Measurements from ENCODE around the gene BASP1. TPM values are rescaled to one million over a fixed set of nuclear protein-coding genes. Genes with fewer than 3 reads are reported as not detected.
"Not testable (repeated sequence)": the region's sequence is repeated elsewhere in the genome, so short reads cannot be mapped to it uniquely, and the experiment has no call there.

Gene BASP1
- total RNA-seq, 3 donors from 2014 or later = 19.9 to 50.1 (median 34.9) TPM

DNA sequence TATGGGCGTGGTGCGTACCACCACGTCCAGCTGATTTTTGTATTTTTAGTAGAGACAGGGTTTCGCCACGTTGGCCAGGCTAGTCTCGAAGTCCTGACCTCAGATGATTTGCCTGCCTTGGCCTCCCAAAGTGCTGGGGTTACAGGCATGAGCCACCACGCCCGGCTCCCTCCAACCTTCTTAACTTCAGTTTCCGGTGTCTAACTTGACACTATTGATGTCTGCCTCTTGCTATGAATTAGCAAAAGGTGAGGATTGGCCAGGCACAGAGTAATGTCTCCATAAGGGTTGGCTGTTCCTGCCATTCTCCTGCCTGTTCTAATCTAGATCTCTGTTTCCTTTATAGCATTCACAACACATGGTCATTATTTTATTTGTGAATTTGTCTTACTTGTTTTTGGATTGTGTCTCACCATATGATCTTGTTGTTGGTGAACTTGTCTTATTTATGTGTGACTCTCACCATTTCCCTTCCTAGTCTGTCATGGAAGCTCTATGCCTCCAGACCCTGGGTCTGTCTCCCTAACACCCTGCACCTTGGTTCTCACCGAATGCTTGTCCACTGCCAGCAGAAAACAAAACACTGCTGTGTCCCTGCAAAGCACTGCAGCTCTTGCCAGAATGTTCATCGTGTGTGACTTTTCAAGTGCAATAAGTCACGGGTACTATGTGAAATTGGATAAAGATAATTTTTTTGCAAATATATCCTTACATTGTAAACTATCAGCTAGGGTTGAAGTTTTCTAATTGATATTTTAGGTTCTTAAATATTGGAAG lies 26.0 kb downstream of the BASP1 start:
- Histone ChIP-seq H3K36me3 (no peaks in the 10 kb centered on the region), H3K4me1 (no peaks in the 10 kb centered on the region), H3K9me3 (no peaks in the 10 kb centered on the region), H3K27ac (no peak overlapping the region), H3K4me3 (no peak overlapping the region), H3K27me3 (no peaks in the 10 kb centered on the region)
- DNase-seq (ENCODE audit: low spot score in 2 of 2) = no peak
- TF ChIP-seq POLR2AphosphoS5 (IDR thresholded peaks at IDR 0.05) (no peak), POLR2A (IDR thresholded peaks at IDR 0.05) (no peak)
- TF ChIP-seq, protein P1, sequence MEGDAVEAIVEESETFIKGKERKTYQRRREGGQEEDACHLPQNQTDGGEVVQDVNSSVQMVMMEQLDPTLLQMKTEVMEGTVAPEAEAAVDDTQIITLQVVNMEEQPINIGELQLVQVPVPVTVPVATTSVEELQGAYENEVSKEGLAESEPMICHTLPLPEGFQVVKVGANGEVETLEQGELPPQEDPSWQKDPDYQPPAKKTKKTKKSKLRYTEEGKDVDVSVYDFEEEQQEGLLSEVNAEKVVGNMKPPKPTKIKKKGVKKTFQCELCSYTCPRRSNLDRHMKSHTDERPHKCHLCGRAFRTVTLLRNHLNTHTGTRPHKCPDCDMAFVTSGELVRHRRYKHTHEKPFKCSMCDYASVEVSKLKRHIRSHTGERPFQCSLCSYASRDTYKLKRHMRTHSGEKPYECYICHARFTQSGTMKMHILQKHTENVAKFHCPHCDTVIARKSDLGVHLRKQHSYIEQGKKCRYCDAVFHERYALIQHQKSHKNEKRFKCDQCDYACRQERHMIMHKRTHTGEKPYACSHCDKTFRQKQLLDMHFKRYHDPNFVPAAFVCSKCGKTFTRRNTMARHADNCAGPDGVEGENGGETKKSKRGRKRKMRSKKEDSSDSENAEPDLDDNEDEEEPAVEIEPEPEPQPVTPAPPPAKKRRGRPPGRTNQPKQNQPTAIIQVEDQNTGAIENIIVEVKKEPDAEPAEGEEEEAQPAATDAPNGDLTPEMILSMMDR (IDR thresholded peaks at IDR 0.05) = no peak
- intact Hi-C loops (cut with DNase I; ENCODE audit: low total_unique reads) = loop anchor here (5.0 kb wide), 1 partner anchor 731 kb away; no protein-coding TSS in a partner anchor

DNA sequence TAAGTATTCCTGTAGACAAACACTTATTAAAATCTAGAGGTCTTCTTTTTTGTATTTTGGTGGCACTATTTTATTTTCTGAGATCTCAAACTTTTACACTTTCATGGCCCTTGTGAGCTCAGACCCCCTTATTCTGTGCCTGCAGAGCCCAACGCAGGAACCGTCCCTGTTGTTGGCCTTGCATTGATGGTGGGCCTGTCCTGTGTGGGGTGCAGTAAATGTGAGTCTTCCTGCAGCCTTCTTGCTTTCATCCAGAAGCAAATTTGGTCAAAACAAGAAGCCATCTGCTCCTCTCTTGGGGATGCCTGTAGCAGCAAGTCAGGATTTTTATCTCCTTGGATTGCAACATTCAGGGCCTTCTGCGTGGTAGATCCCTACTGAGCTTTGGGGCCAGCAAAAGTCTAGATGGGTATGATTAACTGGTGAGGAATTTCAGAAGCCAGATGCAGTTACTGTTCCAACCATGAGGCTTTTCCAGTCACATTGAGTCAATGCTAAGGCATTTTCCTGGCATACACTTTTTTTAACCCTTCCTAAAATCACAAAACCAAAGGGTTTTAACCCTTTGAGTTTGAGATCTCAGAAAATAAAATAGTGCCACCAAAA lies 31.7 kb downstream of the BASP1 start:
- Histone ChIP-seq H3K36me3 (no peaks in the 10 kb centered on the region), H3K4me3 (no peak overlapping the region), H3K9me3 (no peaks in the 10 kb centered on the region), H3K4me1 (no peaks in the 10 kb centered on the region), H3K27ac (no peak overlapping the region), H3K27me3 (no peaks in the 10 kb centered on the region)
- intact Hi-C loops (cut with DNase I; ENCODE audit: low total_unique reads) = no loop called here
- TF ChIP-seq POLR2AphosphoS5 (IDR thresholded peaks at IDR 0.05) (no peak), POLR2A (IDR thresholded peaks at IDR 0.05) (no peak)
- TF ChIP-seq, protein P1 (IDR thresholded peaks at IDR 0.05) = no peak
- no peak for DNase-seq (ENCODE audit: low spot score in 2 of 2)

DNA sequence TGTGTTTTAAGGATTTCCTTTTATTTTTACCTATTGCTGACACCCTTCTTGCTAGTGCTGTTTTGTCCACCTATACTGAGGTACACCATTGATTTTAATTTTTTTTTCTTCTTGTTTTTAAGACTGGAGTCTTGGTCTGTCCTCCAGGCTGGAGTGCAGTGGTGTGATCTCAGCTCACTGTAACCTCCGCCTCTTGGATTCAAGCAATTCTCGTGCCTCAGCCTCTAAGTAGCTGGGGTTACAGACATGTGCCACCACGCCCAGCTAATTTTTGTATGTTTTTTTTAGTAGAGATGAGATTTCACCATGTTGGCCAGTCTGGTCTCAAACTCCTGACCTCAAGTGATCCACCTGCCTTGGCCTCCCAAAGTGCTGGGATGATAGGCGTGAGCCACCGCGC lies 32.4 kb downstream of the BASP1 start:
- H3K36me3 ChIP-seq; DNase-seq (ENCODE audit: low spot score in 2 of 2); intact Hi-C loops (cut with DNase I; ENCODE audit: low total_unique reads); H3K9me3 ChIP-seq; H3K27ac ChIP-seq; H3K4me3 ChIP-seq; H3K27me3 ChIP-seq; H3K4me1 ChIP-seq: not testable (repeated sequence)

DNA sequence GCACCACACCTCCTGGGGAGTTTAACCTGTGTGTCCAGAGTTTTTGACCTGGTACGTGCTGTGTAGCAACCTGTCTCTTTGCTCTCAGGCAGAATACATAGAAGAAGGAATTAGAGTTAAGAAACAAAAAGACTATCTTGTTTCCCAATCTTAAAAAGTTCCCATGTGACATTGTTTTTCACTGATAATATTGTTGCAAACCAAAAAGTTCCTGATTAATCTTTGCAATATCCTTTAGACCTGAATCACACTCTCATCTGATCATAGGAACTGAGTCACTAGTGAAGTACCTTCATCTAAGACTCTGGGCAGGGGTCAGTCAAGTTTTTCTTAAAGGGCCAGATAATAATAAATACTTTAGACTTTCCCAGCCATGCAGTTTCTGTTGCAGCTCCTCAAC lies 35.1 kb downstream of the BASP1 start:
- Histone ChIP-seq H3K4me3 (no peak overlapping the region), H3K9me3 (no peaks in the 10 kb centered on the region), H3K4me1 (no peaks in the 10 kb centered on the region), H3K27me3 (no peaks in the 10 kb centered on the region), H3K27ac (peak overlapping the region in 1 of 2 donors; percentile 5), H3K36me3 (no peaks in the 10 kb centered on the region)
- intact Hi-C loops (cut with DNase I; ENCODE audit: low total_unique reads) = no loop called here
- TF ChIP-seq, protein P1 (IDR thresholded peaks at IDR 0.05) = no peak
- TF ChIP-seq POLR2AphosphoS5 (IDR thresholded peaks at IDR 0.05) = no peak
- no peak for TF ChIP-seq POLR2A (IDR thresholded peaks at IDR 0.05)
- no peak for DNase-seq (ENCODE audit: low spot score in 2 of 2)

DNA sequence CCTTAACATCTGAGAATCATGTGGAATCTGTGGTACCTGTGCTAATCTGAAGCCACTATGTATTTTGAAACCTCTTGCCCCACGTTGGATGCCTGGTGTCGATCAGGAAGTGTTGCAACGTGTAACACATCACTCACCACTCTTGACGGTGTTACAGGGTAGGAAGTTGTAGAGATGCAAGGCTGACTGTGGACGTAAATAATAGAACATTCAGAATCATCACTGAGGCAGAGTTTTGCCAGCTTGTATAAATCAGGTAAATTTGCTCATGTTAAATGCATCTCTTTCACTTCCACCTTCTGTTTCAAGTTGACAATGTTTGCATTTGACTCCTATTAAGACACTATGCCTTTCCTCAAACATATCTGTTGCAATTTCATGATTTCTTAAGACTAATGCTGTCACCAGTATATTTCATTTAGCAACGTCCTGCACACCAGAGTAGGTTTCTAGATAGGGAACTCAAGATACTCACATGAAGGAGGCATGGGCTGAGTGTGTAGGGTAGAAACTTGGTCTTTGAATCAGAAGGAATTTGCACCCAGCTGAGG lies 38.1 kb downstream of the BASP1 start:
- no peak overlapping the region for H3K27ac ChIP-seq
- no peak for DNase-seq (ENCODE audit: low spot score in 2 of 2)
- no peak overlapping the region for H3K4me3 ChIP-seq
- no peaks in the 10 kb centered on the region for H3K36me3 ChIP-seq
- no peaks in the 10 kb centered on the region for H3K4me1 ChIP-seq
- no peaks in the 10 kb centered on the region for H3K9me3 ChIP-seq
- TF ChIP-seq POLR2AphosphoS5 (IDR thresholded peaks at IDR 0.05) = no peak
- TF ChIP-seq, protein P1 (IDR thresholded peaks at IDR 0.05) = no peak
- TF ChIP-seq POLR2A (IDR thresholded peaks at IDR 0.05) = no peak
- H3K27me3 ChIP-seq = no peaks in the 10 kb centered on the region
- intact Hi-C loops (cut with DNase I; ENCODE audit: low total_unique reads) = no loop called here
